HG03439 (cell line): ENCODE measurements around the gene LTA.

Source experiments
- ATAC-seq: cut with Tn5 transposase; IDR thresholded peaks from one replicate; pipeline ENCODE4 v1.9.1; 2021; ENCODE audit warnings: mild to moderate bottlenecking, moderate library complexity; ENCODE audit not compliant: unreplicated experiment

LTA gene

DNA sequence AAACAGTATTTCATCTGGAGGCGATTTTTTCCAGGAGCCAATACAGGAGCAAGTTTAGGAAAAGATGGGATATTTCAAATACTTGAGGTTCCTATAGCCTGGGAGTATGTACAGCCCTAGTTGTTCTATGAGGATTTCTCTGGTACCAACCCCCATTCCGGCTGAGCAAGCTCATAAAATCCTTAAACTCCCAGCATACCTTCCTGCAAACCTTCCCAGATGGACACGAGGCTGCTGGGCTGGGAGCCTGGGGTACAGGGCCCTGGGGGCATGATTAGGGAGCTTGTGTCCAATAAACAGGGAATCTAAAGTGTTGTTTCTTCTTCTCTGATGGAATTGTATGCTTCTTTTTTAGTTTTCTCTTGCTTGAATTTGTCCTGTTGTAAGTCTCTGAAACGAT is 49.9 kb downstream of the LTA start:
- no peak for ATAC-seq

- no peak for ATAC-seq
These were observed 50.6 kb downstream of the LTA start for GRCh38 chr6:31622684-31623091.
